ENCODE results near the gene UBL5.

DNA sequence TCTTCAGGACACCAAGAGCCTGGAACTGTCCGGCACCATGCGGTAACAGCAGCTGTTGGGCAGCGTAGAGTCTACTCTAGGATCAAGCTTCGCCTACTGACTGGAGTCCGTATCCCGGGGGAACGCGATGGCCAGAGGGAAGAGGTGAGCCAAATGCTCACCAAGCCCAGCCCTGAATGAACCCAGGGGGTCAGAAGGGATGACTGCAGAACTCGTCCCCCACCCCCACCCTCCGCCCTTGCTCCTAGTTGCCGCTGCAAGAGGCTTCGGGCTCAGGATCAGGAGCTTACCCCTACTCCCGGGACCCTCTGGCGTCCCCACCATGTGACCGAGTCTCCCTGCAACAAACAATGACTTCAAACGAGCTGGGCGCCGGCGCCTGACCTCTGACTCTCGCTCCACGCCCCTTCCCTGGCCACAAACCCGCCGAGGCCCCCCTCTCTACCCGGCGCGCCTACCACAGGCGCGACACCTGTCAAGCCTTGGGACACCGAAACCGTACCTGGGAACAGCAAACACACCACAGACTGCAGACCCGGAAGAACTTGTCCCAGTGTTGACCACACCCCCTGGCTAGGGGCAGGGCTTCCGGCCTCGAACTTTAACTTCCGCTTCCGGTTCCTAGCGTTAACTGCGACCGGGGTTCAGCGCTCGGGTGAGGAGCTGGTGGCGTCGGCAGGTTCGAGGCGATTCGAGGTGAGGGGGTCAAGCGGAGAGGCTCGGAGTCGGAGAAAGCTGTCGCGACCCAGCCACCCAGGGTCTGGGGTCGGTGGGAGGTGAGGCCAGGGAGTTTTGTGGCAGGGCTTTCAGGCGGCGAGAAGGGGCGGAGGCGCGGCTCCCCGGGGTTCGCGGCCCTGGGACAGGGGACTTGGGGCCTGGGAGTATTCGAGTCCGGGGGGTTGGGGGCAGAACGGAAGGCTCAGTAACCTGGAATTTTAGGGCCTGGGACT is at the start of gene UBL5:
- no peak for TF ChIP-seq ARNTL (CRISPR knock-in tag; IDR thresholded peaks at IDR 0.05; ENCODE audit: borderline replicate concordance, low read depth)
- no peak for TF ChIP-seq RARB (CRISPR knock-in tag; IDR thresholded peaks at IDR 0.05)
- no peak for TF ChIP-seq GLIS3 (CRISPR knock-in tag; IDR thresholded peaks at IDR 0.05)
- no peak for TF ChIP-seq ZFP3 (CRISPR knock-in tag; IDR thresholded peaks at IDR 0.05)
- TF ChIP-seq, protein P1, sequence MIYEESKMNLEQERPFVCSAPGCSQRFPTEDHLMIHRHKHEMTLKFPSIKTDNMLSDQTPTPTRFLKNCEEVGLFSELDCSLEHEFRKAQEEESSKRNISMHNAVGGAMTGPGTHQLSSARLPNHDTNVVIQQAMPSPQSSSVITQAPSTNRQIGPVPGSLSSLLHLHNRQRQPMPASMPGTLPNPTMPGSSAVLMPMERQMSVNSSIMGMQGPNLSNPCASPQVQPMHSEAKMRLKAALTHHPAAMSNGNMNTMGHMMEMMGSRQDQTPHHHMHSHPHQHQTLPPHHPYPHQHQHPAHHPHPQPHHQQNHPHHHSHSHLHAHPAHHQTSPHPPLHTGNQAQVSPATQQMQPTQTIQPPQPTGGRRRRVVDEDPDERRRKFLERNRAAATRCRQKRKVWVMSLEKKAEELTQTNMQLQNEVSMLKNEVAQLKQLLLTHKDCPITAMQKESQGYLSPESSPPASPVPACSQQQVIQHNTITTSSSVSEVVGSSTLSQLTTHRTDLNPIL (CRISPR knock-in tag; IDR thresholded peaks at IDR 0.05; ENCODE audit: low read depth), result no peak
- no peak for TF ChIP-seq PPARA (CRISPR knock-in tag; IDR thresholded peaks at IDR 0.05; ENCODE audit: borderline replicate concordance)
- TF ChIP-seq, protein P2, sequence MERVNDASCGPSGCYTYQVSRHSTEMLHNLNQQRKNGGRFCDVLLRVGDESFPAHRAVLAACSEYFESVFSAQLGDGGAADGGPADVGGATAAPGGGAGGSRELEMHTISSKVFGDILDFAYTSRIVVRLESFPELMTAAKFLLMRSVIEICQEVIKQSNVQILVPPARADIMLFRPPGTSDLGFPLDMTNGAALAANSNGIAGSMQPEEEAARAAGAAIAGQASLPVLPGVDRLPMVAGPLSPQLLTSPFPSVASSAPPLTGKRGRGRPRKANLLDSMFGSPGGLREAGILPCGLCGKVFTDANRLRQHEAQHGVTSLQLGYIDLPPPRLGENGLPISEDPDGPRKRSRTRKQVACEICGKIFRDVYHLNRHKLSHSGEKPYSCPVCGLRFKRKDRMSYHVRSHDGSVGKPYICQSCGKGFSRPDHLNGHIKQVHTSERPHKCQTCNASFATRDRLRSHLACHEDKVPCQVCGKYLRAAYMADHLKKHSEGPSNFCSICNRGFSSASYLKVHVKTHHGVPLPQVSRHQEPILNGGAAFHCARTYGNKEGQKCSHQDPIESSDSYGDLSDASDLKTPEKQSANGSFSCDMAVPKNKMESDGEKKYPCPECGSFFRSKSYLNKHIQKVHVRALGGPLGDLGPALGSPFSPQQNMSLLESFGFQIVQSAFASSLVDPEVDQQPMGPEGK (CRISPR knock-in tag; IDR thresholded peaks at IDR 0.05; ENCODE audit: borderline replicate concordance), result no peak
- TF ChIP-seq, protein P3, sequence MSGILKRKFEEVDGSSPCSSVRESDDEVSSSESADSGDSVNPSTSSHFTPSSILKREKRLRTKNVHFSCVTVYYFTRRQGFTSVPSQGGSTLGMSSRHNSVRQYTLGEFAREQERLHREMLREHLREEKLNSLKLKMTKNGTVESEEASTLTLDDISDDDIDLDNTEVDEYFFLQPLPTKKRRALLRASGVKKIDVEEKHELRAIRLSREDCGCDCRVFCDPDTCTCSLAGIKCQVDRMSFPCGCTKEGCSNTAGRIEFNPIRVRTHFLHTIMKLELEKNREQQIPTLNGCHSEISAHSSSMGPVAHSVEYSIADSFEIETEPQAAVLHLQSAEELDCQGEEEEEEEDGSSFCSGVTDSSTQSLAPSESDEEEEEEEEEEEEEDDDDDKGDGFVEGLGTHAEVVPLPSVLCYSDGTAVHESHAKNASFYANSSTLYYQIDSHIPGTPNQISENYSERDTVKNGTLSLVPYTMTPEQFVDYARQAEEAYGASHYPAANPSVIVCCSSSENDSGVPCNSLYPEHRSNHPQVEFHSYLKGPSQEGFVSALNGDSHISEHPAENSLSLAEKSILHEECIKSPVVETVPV (CRISPR knock-in tag; IDR thresholded peaks at IDR 0.05), result no peak
- TF ChIP-seq OSR1 (CRISPR knock-in tag; IDR thresholded peaks at IDR 0.05), result no peak
- TF ChIP-seq ZFP30 (CRISPR knock-in tag; IDR thresholded peaks at IDR 0.05), result no peak
- TF ChIP-seq ZC3H10 (CRISPR knock-in tag; IDR thresholded peaks at IDR 0.05), result no peak
